HG03066 (cell line): Measurements from ENCODE around the gene RET.

ENCODE experiments used
- ATAC-seq: cut with Tn5 transposase; IDR thresholded peaks from one replicate; pipeline ENCODE4 v1.9.1; 2021; ENCODE audit warnings: low read depth; ENCODE audit not compliant: unreplicated experiment

RET gene

GRCh38 chr10:43044448-43044921 is 32.4 kb upstream of the RET start:
- no peak for ATAC-seq

- ATAC-seq, result no peak
Measured at GRCh38 chr10:43044961-43045621, 31.8 kb upstream of the RET start.

GRCh38 chr10:43045631-43046287 is 31.1 kb upstream of the RET start:
- ATAC-seq, result no peak

DNA sequence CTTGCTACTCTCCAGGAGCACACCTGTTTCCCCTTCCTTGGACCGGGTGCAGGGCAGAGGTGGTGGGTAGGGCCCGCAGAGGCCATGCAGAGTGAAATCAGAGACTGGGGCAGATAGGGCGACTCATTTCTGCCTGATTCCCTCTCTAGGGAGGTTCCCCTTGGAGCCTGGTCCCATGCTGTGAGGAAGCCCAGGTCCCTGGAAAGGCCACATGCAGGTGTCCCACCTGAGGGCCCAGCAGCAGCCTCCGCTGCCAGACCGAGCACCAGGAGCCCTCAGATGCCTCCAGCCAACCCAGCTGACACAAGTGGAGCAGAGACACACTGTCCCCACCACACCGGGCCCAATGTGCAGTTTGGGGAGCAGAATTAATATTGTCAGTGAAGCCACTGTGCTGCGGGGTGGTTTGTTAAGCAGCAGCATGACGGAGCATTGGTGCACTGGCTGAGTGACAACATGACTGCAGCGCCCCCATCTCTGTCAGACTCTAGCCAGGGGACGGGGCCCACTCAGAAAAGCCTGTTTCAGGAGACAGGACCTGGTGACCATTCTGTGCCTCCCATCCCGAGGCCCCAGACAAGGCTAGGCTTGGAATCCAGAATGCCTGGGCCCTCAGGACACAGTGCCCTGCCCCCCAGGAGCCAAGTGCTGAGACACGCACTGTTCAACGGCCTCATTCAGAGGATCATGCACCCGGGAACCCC is 30.4 kb upstream of the RET start:
- no peak for ATAC-seq

- ATAC-seq, result no peak
Measured at GRCh38 chr10:43047288-43047970, 29.4 kb upstream of the RET start.

GRCh38 chr10:43048301-43049051 is 28.4 kb upstream of the RET start:
- no peak for ATAC-seq

DNA sequence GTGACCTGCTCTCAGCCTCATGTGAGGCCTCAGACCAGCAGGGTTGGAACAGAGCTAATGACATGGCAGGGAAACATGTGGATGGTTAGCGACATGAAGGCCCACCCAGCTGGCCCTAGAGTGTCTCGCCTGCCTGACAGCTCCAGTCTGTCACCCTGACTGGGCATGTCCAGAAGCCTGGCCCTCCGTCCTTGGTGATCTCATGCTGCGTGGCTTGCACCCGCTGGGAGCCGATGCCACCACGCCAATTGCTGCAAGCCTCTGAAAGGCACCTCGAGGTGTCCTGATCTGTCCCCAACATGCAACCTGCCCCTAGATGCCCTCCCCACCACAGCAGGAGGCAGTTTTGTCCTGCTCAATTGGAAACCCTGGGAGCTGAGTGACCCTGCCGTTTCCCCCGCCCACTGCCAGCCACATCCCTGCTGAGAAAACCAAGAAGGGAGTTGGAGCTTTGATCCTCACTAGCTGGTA is 27.8 kb upstream of the RET start:
- no peak for ATAC-seq

GRCh38 chr10:43050011-43050410 is 26.9 kb upstream of the RET start:
- no peak for ATAC-seq

DNA sequence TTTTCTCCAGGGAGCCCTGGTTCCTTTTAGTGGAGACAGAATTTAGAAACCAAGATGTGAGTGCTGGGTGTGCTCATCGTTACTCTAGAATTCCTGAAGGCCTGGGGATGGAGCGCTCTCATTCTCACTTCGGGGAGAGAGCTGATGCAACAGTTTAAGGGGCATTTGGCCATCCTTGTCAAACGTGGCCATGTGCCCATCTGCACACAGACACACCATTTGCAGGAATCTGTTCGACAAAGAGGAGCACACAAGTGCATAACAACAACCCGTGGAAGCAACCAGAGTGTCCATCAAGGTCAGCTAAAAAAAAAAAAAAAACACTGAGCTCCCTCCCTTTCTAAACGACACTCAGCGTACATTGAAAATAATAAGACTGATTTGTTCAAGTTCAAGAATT is 23.0 kb upstream of the RET start:
- ATAC-seq, result no peak

DNA sequence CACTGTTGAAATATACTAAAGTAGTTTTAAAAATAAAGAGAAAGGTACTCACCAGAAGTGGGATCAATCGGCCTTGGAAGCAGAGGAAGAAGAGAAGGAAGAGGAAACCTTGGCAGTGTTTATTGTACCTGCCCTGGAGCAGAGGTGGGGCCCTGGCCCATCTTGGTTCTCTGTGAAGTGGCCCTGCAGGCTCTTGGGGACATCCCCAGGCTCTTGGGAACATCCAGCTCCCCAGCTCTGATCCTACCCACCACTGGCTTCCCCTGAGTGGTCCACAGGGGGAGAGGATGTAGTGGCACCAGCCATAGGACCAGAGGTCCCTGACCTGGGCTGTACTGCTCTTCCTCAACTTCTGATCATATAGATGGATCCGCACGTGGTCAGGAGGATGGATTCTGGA is 22.3 kb upstream of the RET start:
- ATAC-seq, result no peak

DNA sequence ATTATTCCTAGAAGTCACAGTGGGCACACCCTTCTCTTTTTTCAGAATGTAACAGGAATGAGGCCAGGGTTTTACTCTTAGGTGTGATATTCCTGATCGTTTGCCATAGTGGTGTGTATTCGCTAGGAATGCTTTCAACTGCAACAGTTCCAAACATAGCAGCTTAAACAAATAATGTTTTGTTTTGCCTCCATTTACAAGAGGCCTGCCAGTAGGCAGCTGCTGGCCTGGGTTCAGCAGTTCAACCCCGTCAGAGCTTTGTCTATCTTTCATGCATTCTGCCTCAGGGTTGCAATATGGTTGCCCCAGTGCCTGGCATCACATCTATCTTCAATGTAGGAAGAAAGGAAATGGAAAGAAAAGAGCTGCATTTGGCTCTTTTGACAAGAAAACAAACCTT is 21.7 kb upstream of the RET start:
- no peak for ATAC-seq

DNA sequence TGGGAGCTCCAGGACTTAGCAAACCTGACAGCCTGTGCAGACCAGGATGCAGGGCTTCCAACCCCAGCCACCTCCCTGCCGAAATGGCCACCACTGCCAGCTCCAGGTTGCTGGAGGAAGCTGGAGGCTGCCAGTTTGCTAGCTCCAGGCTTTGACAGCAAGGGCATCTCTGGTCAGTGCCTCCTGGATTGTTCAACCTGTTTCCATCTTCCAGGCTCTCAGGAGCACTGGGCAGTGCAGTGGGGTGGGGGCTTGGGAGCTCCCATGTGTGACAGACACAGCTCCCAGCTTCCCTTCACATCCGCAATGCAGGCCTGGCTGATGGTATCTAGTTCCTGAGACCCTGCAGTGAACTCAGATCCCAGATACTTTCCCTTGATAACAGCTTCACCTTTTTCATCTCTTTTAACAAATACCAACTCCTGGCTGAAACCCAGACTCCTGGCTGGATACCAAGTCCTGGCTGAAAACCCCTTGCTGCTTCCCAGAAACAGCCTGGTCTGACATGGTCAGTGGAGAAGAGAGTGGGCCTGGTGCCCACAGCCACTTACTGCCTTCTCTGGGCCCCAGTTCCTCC is 20.8 kb upstream of the RET start:
- ATAC-seq, result no peak

DNA sequence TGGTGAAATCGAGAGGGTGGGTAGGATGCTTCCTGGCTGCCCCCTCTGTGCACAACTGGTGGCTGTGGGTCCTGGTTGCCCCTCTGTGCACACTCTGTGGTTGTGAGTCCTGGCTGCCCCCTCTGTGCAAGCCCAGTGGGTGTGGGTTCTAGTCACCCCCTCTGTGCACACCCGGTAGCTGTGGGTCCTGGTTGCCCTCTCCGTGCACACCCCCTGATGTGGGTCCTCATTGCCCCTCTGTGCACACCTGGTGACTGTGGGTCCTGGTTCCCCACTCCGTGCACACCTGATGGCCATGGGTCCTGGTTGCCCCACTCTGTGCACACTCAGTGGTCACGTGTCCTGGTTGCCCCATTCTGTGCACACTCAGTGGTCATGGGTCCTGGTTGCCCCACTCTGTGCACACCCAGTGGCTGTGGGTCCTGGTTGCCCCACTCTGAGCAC is 20.3 kb upstream of the RET start:
- no peak for ATAC-seq

GRCh38 chr10:43057231-43057711 is 19.6 kb upstream of the RET start:
- no peak for ATAC-seq

DNA sequence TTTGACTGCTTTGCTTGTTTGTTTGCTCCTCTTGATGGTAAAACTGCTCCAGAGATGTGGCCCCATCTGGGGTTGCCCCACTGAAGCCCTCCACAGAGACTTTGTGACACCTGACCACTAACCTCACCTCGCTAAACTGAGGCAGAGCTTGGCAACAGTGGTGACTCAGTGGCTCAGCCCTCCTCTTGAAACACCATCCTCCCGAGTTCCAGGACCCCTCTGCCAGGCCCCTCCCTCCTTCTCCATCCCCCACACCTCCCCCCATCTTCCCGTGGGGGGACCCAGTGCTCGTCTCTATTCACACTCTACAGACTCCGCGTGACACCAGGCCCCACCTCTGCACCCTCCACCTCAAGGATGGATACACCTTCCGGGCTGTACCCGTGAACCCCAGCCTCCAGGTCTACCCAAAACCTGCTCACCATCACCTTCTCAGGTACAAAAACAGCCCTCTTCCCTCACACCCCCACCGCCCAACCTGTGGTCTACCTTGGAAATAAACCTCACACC is 19.0 kb upstream of the RET start:
- ATAC-seq, result no peak

DNA sequence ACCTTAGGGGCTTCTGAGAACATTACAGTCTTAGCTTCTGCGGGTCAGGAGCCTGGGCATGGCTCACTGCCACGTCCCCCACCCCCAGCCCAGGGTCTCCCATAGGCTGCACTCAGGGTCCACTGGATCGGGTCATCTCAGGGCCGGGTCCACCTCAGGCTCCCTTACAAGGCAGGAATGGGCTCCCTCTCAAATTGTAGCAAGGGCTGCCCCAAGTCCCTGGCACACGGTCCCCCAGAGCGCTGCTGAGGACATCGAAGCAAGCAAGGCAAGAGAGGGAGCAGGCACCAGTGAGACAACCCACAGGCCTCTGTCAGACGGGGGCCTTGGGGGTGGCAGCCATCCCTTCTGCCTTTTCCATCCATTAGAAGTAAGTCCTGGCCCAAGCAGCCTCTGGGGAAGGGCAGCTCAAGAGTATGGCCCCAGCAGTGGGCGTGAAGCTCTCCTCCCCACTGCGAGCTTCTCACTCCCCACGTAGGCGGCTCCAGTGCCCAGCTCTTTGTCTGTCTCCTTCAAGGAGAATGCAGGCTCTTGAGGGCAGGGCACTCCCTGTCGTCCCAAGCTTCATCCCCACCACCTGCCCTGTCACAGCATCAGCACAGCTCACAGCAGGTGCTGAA is 18.0 kb upstream of the RET start:
- no peak for ATAC-seq

- no peak for ATAC-seq
Measured at GRCh38 chr10:43059336-43059720, 17.5 kb upstream of the RET start.

DNA sequence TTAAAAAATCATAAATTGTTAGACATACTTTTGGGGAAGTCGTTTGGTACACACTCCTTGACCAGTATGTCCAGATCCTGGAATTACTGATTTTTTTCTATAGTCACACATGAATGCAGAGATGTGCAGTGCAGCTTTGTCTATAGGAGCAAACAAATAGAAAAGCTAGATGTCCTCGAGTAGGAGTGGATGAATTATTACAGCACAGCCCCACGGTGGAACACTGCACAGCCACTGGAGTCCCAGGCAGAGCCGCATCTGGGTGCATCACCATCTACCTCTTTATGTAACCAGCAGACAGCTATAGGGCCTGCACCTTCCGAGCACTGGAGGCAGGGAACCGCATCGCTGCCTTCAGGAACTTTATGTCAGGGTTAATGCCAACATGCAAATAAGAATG is 17.0 kb upstream of the RET start:
- ATAC-seq, result no peak

- ATAC-seq, result no peak
Measured at GRCh38 chr10:43060291-43060690, 16.6 kb upstream of the RET start.
